ENCODE data around the gene CDC45. TPM values are rescaled to one million over a fixed set of nuclear protein-coding genes. Genes with fewer than 3 reads are reported as not detected.

Gene CDC45
- total and polyA plus RNA-seq, 2 of the 13 experiments (the other 11 are each of a cell fraction or from before 2014, with no cell fraction given), result 14.4 to 36.3 TPM

- peak; percentile 92 for TF ChIP-seq ZNF883 (CRISPR knock-in tag; IDR thresholded peaks at IDR 0.05; ENCODE audit: not compliant biosample characterization)
- peak; percentile 71; the same call in 1 of the 2 replicates for TF ChIP-seq TBX3 (IDR thresholded peaks at IDR 0.05; ENCODE audit: borderline replicate concordance)
- no peak for TF ChIP-seq EZH2 (conservative IDR thresholded peaks at IDR 0.05; ENCODE audit: low read depth, low read length)
- TF ChIP-seq KDM5A (IDR thresholded peaks at IDR 0.05; ENCODE audit: borderline replicate concordance, low read length), result peak; percentile 81
- no peak for TF ChIP-seq CEBPZ (IDR thresholded peaks at IDR 0.05; ENCODE audit: low read length)
- TF ChIP-seq, protein P1, sequence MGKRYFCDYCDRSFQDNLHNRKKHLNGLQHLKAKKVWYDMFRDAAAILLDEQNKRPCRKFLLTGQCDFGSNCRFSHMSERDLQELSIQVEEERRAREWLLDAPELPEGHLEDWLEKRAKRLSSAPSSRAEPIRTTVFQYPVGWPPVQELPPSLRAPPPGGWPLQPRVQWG (CRISPR knock-in tag; IDR thresholded peaks at IDR 0.05; ENCODE audit: borderline replicate concordance, low read depth), result no peak
- TF ChIP-seq, protein P2, sequence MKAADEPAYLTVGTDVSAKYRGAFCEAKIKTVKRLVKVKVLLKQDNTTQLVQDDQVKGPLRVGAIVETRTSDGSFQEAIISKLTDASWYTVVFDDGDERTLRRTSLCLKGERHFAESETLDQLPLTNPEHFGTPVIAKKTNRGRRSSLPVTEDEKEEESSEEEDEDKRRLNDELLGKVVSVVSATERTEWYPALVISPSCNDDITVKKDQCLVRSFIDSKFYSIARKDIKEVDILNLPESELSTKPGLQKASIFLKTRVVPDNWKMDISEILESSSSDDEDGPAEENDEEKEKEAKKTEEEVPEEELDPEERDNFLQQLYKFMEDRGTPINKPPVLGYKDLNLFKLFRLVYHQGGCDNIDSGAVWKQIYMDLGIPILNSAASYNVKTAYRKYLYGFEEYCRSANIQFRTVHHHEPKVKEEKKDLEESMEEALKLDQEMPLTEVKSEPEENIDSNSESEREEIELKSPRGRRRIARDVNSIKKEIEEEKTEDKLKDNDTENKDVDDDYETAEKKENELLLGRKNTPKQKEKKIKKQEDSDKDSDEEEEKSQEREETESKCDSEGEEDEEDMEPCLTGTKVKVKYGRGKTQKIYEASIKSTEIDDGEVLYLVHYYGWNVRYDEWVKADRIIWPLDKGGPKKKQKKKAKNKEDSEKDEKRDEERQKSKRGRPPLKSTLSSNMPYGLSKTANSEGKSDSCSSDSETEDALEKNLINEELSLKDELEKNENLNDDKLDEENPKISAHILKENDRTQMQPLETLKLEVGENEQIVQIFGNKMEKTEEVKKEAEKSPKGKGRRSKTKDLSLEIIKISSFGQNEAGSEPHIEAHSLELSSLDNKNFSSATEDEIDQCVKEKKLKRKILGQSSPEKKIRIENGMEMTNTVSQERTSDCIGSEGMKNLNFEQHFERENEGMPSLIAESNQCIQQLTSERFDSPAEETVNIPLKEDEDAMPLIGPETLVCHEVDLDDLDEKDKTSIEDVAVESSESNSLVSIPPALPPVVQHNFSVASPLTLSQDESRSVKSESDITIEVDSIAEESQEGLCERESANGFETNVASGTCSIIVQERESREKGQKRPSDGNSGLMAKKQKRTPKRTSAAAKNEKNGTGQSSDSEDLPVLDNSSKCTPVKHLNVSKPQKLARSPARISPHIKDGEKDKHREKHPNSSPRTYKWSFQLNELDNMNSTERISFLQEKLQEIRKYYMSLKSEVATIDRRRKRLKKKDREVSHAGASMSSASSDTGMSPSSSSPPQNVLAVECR (CRISPR knock-in tag; IDR thresholded peaks at IDR 0.05; ENCODE audit: borderline replicate concordance), result peak; percentile 99
- TF ChIP-seq SNAI1 (CRISPR knock-in tag; IDR thresholded peaks at IDR 0.05; ENCODE audit: borderline replicate concordance), result peak; percentile 62
- TF ChIP-seq, protein P3, sequence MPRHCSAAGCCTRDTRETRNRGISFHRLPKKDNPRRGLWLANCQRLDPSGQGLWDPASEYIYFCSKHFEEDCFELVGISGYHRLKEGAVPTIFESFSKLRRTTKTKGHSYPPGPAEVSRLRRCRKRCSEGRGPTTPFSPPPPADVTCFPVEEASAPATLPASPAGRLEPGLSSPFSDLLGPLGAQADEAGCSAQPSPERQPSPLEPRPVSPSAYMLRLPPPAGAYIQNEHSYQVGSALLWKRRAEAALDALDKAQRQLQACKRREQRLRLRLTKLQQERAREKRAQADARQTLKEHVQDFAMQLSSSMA (CRISPR knock-in tag; IDR thresholded peaks at IDR 0.05), result peak; percentile 96
- TF ChIP-seq ARNT (IDR thresholded peaks at IDR 0.05), result no peak
- peak; percentile 97 for TF ChIP-seq DR1 (CRISPR knock-in tag; IDR thresholded peaks at IDR 0.05)
- peak; percentile 89 for TF ChIP-seq ZNF329 (CRISPR knock-in tag; IDR thresholded peaks at IDR 0.05; ENCODE audit: low read depth)
- no peak; the same call in 1 of the 2 replicates for TF ChIP-seq RARG (CRISPR knock-in tag; IDR thresholded peaks at IDR 0.05; ENCODE audit: low read depth)
- TF ChIP-seq GATAD1 (CRISPR knock-in tag; IDR thresholded peaks at IDR 0.05), result peak; percentile 98
- 0 out of 2 replicates have a peak, but pooled peaks have one; percentile 32 for TF ChIP-seq ZNF839 (CRISPR knock-in tag; IDR thresholded peaks at IDR 0.05; ENCODE audit: borderline replicate concordance)
- peak; percentile 96 for TF ChIP-seq ZNF205 (CRISPR knock-in tag; IDR thresholded peaks at IDR 0.05)
- peak; percentile 16; the same call in 1 of the 2 replicates for TF ChIP-seq MZF1 (CRISPR knock-in tag; IDR thresholded peaks at IDR 0.05; ENCODE audit: borderline replicate concordance)
- no peak for TF ChIP-seq PBX2 (CRISPR knock-in tag; IDR thresholded peaks at IDR 0.05)
- peak; percentile 55 for TF ChIP-seq CEBPG (CRISPR knock-in tag; IDR thresholded peaks at IDR 0.05)
- peak; percentile 79 for TF ChIP-seq RNF2 (conservative IDR thresholded peaks at IDR 0.05; ENCODE audit: low read depth)
Measured at GRCh38 chr22:19432133-19432851, 47.4 kb upstream of the CDC45 start, which contains the start of gene MRPL40 (continued).

Measured in HepG2 (cell line).